Kidney epithelial cell (primary cell): Measurements from ENCODE around the gene ZNF207. TPM values are rescaled to one million over a fixed set of nuclear protein-coding genes. Genes with fewer than 3 reads are reported as not detected.
"Not testable (repeated sequence)": the region's sequence is repeated elsewhere in the genome, so short reads cannot be mapped to it uniquely, and the experiment has no call there.

Experiments
- DNase-seq: peaks from one replicate; pipeline ENCODE4 v3.0.0-alpha.2; 2010; ENCODE audit warnings: low read depth
- H3K27me3 ChIP-seq: 2 replicates; pipeline ENCODE4 v1.6.0; 2011; ENCODE audit warnings: low read length; ENCODE audit not compliant: control insufficient read depth, insufficient read depth
- H3K36me3 ChIP-seq: 2 replicates; pipeline ENCODE4 v1.5.1; 2011; ENCODE audit warnings: low read length; ENCODE audit not compliant: control insufficient read depth, insufficient read depth
- H3K4me3 ChIP-seq: 2 replicates; pipeline ENCODE4 v1.5.1; 2011; ENCODE audit warnings: low read depth, mild to moderate bottlenecking, control low read depth, low read length
- total RNA-seq: library from RNA; depleted of rRNA; stranded (reverse); fragments of >200 nt; gene quantifications from 2 replicates; pipeline ENCODE4 v1.2.3, GENCODE V29; 2015
- TF ChIP-seq, protein P1 (sequence below): IDR thresholded peaks from 2 replicates; pipeline ENCODE4 v1.5.1; 2011; ENCODE audit warnings: mild to moderate bottlenecking, moderate library complexity, low read length, control low read depth, inconsistent platforms; ENCODE audit not compliant: insufficient read depth, poor library complexity, severe bottlenecking

Gene ZNF207
- total RNA-seq, 1 donor from 2014 or later: 160 TPM

DNA sequence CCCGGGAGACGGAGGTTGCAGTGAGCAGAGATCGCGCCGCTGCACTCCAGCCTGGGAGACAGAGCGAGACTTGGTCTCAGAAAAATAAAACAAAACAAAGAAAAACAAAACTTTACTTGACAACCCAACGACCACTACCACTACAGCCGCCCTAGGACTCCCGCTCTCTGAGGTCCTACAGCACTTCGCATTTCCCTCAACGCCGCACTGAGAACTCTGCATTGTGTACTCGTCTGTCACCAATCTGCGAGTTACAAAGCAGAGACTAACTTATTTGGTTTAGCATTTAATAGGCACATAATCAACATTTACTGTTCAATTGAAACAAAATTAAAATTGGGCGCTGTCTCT lies 479 bp upstream of the ZNF207 start:
- no peaks in the 10 kb centered on the region for H3K36me3 ChIP-seq
- no peak for DNase-seq
- H3K27me3 ChIP-seq: no peaks in the 10 kb centered on the region
- TF ChIP-seq, protein P1, sequence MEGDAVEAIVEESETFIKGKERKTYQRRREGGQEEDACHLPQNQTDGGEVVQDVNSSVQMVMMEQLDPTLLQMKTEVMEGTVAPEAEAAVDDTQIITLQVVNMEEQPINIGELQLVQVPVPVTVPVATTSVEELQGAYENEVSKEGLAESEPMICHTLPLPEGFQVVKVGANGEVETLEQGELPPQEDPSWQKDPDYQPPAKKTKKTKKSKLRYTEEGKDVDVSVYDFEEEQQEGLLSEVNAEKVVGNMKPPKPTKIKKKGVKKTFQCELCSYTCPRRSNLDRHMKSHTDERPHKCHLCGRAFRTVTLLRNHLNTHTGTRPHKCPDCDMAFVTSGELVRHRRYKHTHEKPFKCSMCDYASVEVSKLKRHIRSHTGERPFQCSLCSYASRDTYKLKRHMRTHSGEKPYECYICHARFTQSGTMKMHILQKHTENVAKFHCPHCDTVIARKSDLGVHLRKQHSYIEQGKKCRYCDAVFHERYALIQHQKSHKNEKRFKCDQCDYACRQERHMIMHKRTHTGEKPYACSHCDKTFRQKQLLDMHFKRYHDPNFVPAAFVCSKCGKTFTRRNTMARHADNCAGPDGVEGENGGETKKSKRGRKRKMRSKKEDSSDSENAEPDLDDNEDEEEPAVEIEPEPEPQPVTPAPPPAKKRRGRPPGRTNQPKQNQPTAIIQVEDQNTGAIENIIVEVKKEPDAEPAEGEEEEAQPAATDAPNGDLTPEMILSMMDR: no peak
- peak overlapping the region; percentile 95 for H3K4me3 ChIP-seq

DNA sequence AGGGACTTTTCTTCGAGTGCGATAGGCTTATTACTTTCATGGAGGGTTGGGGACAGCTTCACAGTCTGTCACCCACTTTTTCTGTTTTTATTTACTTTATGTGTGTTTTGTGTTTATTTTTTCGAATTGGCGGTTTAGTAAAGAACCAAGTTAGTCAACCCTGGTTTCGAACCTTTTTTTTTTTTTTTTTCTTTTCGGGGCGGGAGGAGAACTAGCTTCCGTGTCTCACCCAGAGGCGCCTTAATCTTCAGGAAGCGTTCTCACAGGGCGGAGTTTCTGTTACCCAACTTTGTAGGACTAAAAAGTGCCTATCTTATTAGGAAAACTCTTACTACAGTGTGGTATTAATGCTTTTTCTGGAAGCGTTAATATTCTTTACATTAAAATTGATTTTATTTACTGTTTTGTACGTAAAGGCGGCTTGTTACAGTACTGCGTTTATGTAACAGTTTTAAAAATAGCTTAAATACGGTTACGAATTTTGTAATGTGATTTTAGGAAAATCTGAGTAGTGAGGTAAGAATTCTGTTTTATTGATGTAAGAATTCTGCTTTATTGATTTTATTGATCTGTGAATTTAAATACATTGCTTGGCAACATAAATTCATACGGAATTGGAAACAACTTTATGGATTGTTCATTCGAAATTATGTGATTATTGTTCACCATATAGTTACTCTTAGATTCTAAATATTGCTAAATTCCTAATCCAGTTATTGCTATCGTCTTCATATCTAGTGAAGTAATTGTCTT lies 885 bp downstream of the ZNF207 start:
- Histone ChIP-seq H3K36me3 (no peaks in the 10 kb centered on the region), H3K27me3 (no peaks in the 10 kb centered on the region), H3K4me3 (peak overlapping the region; percentile 95)
- no peak for DNase-seq
- TF ChIP-seq, protein P1: no peak

DNA sequence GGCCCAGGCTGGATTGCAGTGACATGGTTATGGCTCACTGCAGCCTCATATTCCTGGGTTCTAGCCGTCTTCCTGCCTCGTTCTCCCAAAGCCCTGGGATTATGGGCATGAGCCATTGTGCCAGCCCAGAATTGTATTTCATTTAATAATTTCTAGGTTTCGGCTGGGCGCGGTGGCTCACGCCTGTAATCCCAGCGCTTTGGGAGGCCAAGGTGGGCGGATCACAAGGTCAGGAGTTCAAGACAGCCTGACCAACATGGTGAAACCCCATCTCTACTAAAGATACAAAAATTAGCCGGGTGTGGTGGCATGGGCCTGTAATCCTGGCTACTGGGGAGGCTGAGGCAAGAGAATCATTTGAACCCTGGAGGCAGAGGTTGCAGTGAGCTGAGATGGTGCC lies 2.8 kb downstream of the ZNF207 start:
- DNase-seq, H3K27me3 ChIP-seq, H3K36me3 ChIP-seq: not testable (repeated sequence)
- H3K4me3 ChIP-seq: peak overlapping the region; percentile 11

DNA sequence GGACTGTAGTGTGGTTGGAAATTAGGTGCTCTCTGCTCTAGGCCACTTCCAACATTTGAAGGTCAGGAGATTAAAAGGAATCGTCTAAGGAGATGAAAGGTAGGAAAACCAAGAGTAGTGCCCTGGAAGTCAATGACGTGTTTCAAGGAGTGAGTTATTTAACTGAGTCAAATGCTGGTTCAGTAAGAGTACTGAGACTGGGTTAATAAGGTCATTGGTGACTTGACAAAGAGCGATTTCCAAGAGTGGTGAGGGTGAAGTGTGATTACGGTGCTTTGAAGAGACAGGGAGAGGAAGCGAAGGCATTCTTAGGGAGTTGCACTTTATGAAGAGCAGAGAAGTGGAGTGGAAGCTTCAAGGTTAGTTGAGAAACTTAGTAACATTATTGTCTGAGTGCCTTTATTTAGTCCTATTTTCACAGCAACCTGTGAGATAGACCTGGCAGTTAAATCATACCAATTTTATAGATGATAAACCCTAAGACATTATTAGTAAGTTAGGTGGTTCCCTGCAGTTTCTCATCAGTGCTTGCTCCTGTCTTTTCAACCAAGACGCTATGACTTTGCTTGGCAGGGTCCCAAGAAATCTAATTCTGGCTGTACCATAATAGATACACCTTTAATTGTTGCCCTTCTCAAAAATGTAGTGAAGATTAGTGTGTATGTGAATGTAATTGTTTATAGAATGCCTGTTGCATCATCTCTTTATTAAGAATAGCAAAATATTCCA lies 5.9 kb downstream of the ZNF207 start:
- TF ChIP-seq, protein P1: no peak
- Histone ChIP-seq H3K36me3 (no peaks in the 10 kb centered on the region), H3K27me3 (no peaks in the 10 kb centered on the region), H3K4me3 (no peak overlapping the region)
- no peak for DNase-seq

- DNase-seq: no peak
- Histone ChIP-seq H3K36me3 (no peaks in the 10 kb centered on the region), H3K27me3 (no peaks in the 10 kb centered on the region), H3K4me3 (no peak overlapping the region)
- TF ChIP-seq, protein P1: no peak
These were observed 6.4 kb downstream of the ZNF207 start for GRCh38 chr17:32356378-32356743.

DNA sequence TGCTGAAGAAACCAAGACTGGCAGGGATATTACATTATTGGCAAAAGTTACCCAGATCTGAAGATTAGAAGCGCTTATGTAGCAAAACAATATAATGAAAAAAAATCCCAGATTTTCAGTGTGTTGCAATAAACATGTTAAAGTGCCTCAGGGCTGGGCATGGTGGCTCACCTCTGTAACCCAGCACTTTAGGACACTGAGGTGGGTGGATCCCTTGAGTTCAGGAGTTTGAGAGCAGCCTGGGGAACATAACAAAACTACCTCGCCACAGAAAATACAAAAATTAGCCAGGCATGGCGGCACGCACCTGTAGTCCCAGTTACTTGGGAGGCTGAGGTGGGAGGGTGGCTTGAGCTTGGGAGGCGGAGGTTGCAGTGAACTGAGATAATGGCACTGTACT lies 6.8 kb downstream of the ZNF207 start:
- TF ChIP-seq, protein P1: no peak
- DNase-seq: no peak
- no peaks in the 10 kb centered on the region for H3K27me3 ChIP-seq
- no peaks in the 10 kb centered on the region for H3K36me3 ChIP-seq
- H3K4me3 ChIP-seq: no peak overlapping the region
